K562 (cell line): ENCODE data around the gene TTC31. TPM values are rescaled to one million over a fixed set of nuclear protein-coding genes. Genes with fewer than 3 reads are reported as not detected.

Experiments used
- CREM ChIP-seq: IDR thresholded peaks from 2 replicates; pipeline ENCODE4 v1.6.1; 2014; ENCODE audit warnings: antibody characterized with exemption, low read depth
- DMBX1 ChIP-seq: fragments of 250-450 bp; sonication (Bioruptor Pico); IDR thresholded peaks from 2 replicates; pipeline ENCODE4 v1.8.0; 2022; ENCODE audit warnings: inconsistent platforms, mild to moderate bottlenecking, moderate library complexity, borderline replicate concordance
- DPF2 ChIP-seq: fragments of 450-650 bp; IDR thresholded peaks from 2 replicates; pipeline ENCODE4 v1.6.1; 2016
- FOXJ2 ChIP-seq: fragments of 200-800 bp; sonication (Bioruptor generic); IDR thresholded peaks from 2 replicates; pipeline ENCODE4 v1.6.1; 2016; ENCODE audit warnings: missing genetic modification characterization, missing compliant biosample characterization
- FOXK2 ChIP-seq, 2 experiments: fragments of 450-650 bp; IDR thresholded peaks in 1 of 2; conservative IDR thresholded peaks in 1 of 2; 2 replicates each; pipeline ENCODE4 v1.6.1; 2016; ENCODE audit warnings: low read depth in 2 of 2, mild to moderate bottlenecking in 1 of 2
- NRF1 ChIP-seq, 2 experiments: fragments of 450-650 bp; IDR thresholded peaks in 1 of 2; conservative IDR thresholded peaks in 1 of 2; 2 replicates each; pipeline ENCODE4 v1.6.1; 2014; ENCODE audit warnings: mild to moderate bottlenecking in 2 of 2
- PCBP2 ChIP-seq: fragments of 200-400 bp; formaldehyde crosslinking; IDR thresholded peaks from 2 replicates; pipeline ENCODE4 v1.6.1; 2018; ENCODE audit warnings: low read length, low read depth, mild to moderate bottlenecking, moderate library complexity; ENCODE audit not compliant: poor library complexity, severe bottlenecking
- RFX1 ChIP-seq: fragments of 450-650 bp; IDR thresholded peaks from 2 replicates; pipeline ENCODE4 v1.6.1; 2016; ENCODE audit warnings: mild to moderate bottlenecking, moderate library complexity
- SAFB ChIP-seq: fragments of 200-400 bp; formaldehyde crosslinking; IDR thresholded peaks from 2 replicates; pipeline ENCODE4 v1.6.1; 2017; ENCODE audit warnings: low read depth, low read length, borderline replicate concordance
- SAP30 ChIP-seq: fragments of 200-600 bp; sonication (generic); IDR thresholded peaks from 2 replicates; pipeline ENCODE4 v1.6.1; 2012; ENCODE audit warnings: borderline replicate concordance, low read depth, mild to moderate bottlenecking, moderate library complexity, low read length, control low read depth, inconsistent platforms; ENCODE audit not compliant: insufficient read depth, poor library complexity, severe bottlenecking
- SMAD4 ChIP-seq: fragments of 250-450 bp; sonication (Bioruptor Pico); conservative IDR thresholded peaks from 2 replicates; pipeline ENCODE4 v1.8.0; 2021; ENCODE audit warnings: inconsistent platforms, mild to moderate bottlenecking, moderate library complexity
- SOX6 ChIP-seq: fragments of 450-650 bp; IDR thresholded peaks from 2 replicates; pipeline ENCODE4 v1.6.1; 2014; ENCODE audit warnings: mild to moderate bottlenecking
- SP1 ChIP-seq: sonication (generic); formaldehyde crosslinking; IDR thresholded peaks from 2 replicates; pipeline ENCODE4 v1.8.1; 2022; ENCODE audit warnings: mild to moderate bottlenecking, missing genetic modification reagents
- TARDBP ChIP-seq: fragments of 450-650 bp; IDR thresholded peaks from 2 replicates; pipeline ENCODE4 v1.6.1; 2016
- YBX1 ChIP-seq: fragments of 450-650 bp; IDR thresholded peaks from 2 replicates; pipeline ENCODE4 v1.7.1; 2016; ENCODE audit warnings: mild to moderate bottlenecking
- ZNF431 ChIP-seq: sonication (generic); formaldehyde crosslinking; IDR thresholded peaks from 2 replicates; pipeline ENCODE4 v1.8.0; 2022; ENCODE audit warnings: mild to moderate bottlenecking, missing genetic modification reagents
- polyA plus RNA-seq, 8 experiments: library from polyadenylated mRNA; depleted of rRNA in 4 of 8; stranded (reverse) in 5 of 8; unstranded in 3 of 8; fragments of >200 nt; fragmentation: Nextera tagmentation in 2 of 8; fragmentation: Illumina TruSeq in 1 of 8; extraction: Ambion mirVana in 2 of 8; extraction: Trizol in 1 of 8; gene quantifications; 2 replicates each; pipeline versions ENCODE4 v1.2.1 to v1.2.3, GENCODE V29; 2011 to 2014; ENCODE audit warnings: inconsistent platforms in 1 of 8, missing spikeins in 1 of 8
- total RNA-seq, 7 experiments: library from RNA; depleted of rRNA in 6 of 7; stranded (reverse); fragments of >200 nt in 6 of 7; fragmentation: Illumina TruSeq in 2 of 7; extraction: Trizol in 2 of 7; gene quantifications; 2 replicates each; pipeline versions ENCODE4 v1.2.1 to v1.2.3, GENCODE V29; 2011 to 2021; ENCODE audit warnings: low replicate concordance in 1 of 7
- TF ChIP-seq, protein P1 (sequence below), 2 experiments: fragments of 450-650 bp in 1 of 2; sonication (generic) in 1 of 2; formaldehyde crosslinking; conservative IDR thresholded peaks; 2 replicates each; pipeline versions ENCODE4 v1.4.0 to v1.8.1; 2020 to 2022; ENCODE audit warnings: mild to moderate bottlenecking in 1 of 2, missing genetic modification reagents in 1 of 2
- TF ChIP-seq, protein P2 (sequence below): fragments of 250-450 bp; sonication (Bioruptor Pico); IDR thresholded peaks from 2 replicates; pipeline ENCODE4 v1.9.0; 2021; ENCODE audit warnings: mild to moderate bottlenecking
- TF ChIP-seq, protein P3 (sequence below): fragments of 450-650 bp; IDR thresholded peaks from 2 replicates; pipeline ENCODE4 v1.6.1; 2016; ENCODE audit warnings: low read depth

The TTC31 gene
- total and polyA plus RNA-seq, 9 of the 15 experiments (the other 6 are each of a cell fraction or from before 2014, with no cell fraction given), result 4.7 to 30.5 (median 15.9) TPM

DNA sequence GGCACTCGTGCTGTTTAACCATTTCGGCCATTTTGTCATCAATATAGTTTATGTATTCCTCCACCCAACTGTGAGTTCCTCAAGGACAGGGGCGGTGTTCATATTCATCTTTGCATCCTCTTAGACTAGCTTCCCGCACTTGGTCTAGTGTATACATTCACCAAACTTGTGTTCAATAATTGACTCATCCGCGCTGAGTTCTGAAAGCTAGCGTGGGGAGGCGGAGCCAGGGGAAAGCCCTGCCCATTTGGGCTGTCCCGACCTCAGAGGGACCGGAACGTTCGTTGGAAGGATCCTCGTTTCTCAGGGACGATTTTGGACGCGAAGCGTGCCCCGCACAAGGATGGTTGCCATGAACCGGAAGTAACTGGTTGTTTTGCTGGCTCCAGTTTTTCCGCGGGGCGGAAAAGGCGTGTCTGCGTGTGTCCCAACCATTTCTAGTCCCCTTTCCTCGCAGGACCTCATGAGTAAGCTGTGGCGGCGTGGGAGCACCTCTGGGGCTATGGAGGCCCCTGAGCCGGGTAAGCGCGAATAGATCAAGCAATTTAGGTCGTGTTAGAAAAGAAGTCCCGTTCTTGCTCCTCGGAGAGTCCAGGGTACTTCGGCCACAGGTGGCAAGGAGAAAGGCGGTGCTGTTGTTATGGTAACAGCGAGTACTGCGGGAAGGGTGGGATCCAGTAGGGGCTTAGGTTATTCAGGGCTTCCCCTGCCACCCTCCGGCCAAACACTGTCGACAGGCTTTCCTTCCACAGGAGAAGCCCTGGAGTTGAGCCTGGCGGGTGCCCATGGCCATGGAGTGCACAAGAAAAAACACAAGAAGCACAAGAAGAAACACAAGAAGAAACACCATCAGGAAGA, 28.0 kb upstream of the TTC31 start, which contains the start of gene INO80B (continued):
- peak; percentile 96 for TF ChIP-seq SAP30
- TF ChIP-seq, protein P1, sequence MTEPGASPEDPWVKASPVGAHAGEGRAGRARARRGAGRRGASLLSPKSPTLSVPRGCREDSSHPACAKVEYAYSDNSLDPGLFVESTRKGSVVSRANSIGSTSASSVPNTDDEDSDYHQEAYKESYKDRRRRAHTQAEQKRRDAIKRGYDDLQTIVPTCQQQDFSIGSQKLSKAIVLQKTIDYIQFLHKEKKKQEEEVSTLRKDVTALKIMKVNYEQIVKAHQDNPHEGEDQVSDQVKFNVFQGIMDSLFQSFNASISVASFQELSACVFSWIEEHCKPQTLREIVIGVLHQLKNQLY (CRISPR knock-in tag; conservative IDR thresholded peaks at IDR 0.05), result 0 out of 4 replicates have a peak, but pooled peaks of 1 of the 2 experiments have one; percentile 46
- peak; percentile 72 for TF ChIP-seq SMAD4
- peak; percentile 97 for TF ChIP-seq RFX1
- TF ChIP-seq, protein P2, sequence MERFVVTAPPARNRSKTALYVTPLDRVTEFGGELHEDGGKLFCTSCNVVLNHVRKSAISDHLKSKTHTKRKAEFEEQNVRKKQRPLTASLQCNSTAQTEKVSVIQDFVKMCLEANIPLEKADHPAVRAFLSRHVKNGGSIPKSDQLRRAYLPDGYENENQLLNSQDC (CRISPR knock-in tag), result no peak
- TF ChIP-seq SAFB, result peak; percentile 81
- TF ChIP-seq DMBX1 (CRISPR knock-in tag), result peak; percentile 80; the same call in 1 of the 2 replicates
- peak; percentile 70; the same call in 1 of the 2 replicates for TF ChIP-seq SOX6
- TF ChIP-seq TARDBP, result peak; percentile 86
- no peak for TF ChIP-seq YBX1
- peak; percentile 61; the same call in 1 of the 2 replicates for TF ChIP-seq FOXJ2 (tag)
- TF ChIP-seq FOXK2 (conservative IDR thresholded peaks at IDR 0.05 in 1 of 2, IDR thresholded peaks at IDR 0.05 in 1 of 2; ENCODE audit: low read depth in 2 of 2), result peak; percentile 90 to 92
- TF ChIP-seq ZNF431 (CRISPR knock-in tag), result no peak
- TF ChIP-seq, protein P3, sequence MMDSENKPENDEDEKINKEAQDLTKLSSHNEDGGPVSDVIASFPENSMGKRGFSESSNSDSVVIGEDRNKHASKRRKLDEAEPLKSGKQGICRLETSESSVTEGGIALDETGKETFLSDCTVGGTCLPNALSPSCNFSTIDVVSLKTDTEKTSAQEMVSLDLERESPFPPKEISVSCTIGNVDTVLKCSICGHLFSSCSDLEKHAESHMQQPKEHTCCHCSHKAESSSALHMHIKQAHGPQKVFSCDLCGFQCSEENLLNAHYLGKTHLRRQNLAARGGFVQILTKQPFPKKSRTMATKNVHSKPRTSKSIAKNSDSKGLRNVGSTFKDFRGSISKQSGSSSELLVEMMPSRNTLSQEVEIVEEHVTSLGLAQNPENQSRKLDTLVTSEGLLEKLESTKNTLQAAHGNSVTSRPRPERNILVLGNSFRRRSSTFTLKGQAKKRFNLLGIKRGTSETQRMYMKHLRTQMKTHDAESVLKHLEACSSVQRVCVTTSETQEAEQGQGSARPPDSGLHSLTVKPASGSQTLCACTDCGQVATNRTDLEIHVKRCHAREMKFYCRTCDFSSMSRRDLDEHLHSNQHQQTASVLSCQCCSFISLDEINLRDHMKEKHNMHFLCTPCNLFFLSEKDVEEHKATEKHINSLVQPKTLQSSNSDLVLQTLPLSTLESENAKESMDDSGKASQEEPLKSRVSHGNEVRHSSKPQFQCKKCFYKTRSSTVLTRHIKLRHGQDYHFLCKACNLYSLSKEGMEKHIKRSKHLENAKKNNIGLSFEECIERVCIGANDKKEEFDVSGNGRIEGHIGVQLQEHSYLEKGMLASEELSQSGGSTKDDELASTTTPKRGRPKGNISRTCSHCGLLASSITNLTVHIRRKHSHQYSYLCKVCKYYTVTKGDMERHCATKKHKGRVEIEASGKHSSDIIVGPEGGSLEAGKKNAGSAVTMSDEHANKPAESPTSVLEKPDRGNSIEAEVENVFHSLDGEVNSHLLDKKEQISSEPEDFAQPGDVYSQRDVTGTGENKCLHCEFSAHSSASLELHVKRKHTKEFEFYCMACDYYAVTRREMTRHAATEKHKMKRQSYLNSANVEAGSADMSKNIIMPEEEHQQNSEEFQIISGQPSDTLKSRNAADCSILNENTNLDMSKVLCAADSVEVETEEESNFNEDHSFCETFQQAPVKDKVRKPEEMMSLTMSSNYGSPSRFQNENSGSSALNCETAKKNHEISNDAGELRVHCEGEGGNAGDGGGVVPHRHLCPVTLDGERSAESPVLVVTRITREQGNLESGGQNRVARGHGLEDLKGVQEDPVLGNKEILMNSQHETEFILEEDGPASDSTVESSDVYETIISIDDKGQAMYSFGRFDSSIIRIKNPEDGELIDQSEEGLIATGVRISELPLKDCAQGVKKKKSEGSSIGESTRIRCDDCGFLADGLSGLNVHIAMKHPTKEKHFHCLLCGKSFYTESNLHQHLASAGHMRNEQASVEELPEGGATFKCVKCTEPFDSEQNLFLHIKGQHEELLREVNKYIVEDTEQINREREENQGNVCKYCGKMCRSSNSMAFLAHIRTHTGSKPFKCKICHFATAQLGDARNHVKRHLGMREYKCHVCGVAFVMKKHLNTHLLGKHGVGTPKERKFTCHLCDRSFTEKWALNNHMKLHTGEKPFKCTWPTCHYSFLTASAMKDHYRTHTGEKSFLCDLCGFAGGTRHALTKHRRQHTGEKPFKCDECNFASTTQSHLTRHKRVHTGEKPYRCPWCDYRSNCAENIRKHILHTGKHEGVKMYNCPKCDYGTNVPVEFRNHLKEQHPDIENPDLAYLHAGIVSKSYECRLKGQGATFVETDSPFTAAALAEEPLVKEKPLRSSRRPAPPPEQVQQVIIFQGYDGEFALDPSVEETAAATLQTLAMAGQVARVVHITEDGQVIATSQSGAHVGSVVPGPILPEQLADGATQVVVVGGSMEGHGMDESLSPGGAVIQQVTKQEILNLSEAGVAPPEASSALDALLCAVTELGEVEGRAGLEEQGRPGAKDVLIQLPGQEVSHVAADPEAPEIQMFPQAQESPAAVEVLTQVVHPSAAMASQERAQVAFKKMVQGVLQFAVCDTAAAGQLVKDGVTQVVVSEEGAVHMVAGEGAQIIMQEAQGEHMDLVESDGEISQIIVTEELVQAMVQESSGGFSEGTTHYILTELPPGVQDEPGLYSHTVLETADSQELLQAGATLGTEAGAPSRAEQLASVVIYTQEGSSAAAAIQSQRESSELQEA, result peak; percentile 70; the same call in 1 of the 2 replicates
- TF ChIP-seq PCBP2, result no peak
- TF ChIP-seq SP1 (CRISPR knock-in tag), result peak; percentile 100
- peak; percentile 45 to 54; a peak in 3 of 4 replicates for TF ChIP-seq NRF1 (conservative IDR thresholded peaks at IDR 0.05 in 1 of 2, IDR thresholded peaks at IDR 0.05 in 1 of 2)
- TF ChIP-seq CREM, result peak; percentile 90
- peak; percentile 43; the same call in 1 of the 2 replicates for TF ChIP-seq DPF2
